ENCODE measurements around the gene DESI1.
"Not testable (repeated sequence)": the region's sequence is repeated elsewhere in the genome, so short reads cannot be mapped to it uniquely, and the experiment has no call there.

- not testable (repeated sequence) for TF ChIP-seq CTCF (tag by site-specific recombination; IDR thresholded peaks at IDR 0.05); ZNF132 (tag by site-specific recombination; IDR thresholded peaks at IDR 0.05; ENCODE audit: borderline replicate concordance); ZNF239 (tag by site-specific recombination; IDR thresholded peaks at IDR 0.05); ZSCAN30 (tag by site-specific recombination; IDR thresholded peaks at IDR 0.05); HOXA7 (CRISPR knock-in tag; IDR thresholded peaks at IDR 0.05; ENCODE audit: borderline replicate concordance); ZNF133 (tag by site-specific recombination; IDR thresholded peaks at IDR 0.05); ZNF24 (tag by site-specific recombination; IDR thresholded peaks at IDR 0.05); ZNF221 (tag by site-specific recombination; IDR thresholded peaks at IDR 0.05; ENCODE audit: borderline replicate concordance); ZNF140 (tag by site-specific recombination; IDR thresholded peaks at IDR 0.05); MZF1 (tag by site-specific recombination; IDR thresholded peaks at IDR 0.05; ENCODE audit: borderline replicate concordance); ZBTB17 (tag by site-specific recombination; IDR thresholded peaks at IDR 0.05)
Measured at GRCh38 chr22:41663594-41663993, 42.8 kb upstream of the DESI1 start.
